Stimulated activated CD8-positive, alpha-beta memory T cell treated with anti-CD3 and anti-CD28 coated beads, Interleukin-7, amount 100 ng/mL, for 48 hours (primary cell): Measurements from ENCODE around the gene MEST.
"Not testable (repeated sequence)": the region's sequence is repeated elsewhere in the genome, so short reads cannot be mapped to it uniquely, and the experiment has no call there.

Experiments used
- DNase-seq, 2 donors: peaks; one replicate each; pipeline ENCODE4 v3.0.0-alpha.2; 2020; ENCODE audit warnings: low read depth in 1 of 2; ENCODE audit errors: extremely low read depth in 1 of 2

MEST gene

DNA sequence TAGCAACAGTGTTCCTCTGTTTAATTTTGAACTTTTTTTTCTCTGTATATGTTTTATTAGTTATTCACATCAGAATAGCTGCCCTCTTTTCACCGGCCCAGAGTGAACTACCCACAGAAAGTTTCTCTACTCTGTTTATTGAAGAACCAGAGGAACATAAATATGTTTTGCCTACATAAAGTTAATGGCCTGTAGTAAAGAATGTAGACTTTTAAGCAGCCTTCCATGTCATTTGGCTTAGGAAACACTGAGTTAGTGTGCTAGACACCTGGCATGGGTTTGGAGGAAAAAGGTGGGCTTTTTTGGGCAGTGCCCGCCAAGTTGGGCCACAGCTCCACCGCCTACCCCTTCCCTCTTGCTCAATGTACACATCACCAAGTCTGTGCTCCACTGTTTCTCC is 8.9 kb upstream of the MEST start:
- no peak for DNase-seq

DNA sequence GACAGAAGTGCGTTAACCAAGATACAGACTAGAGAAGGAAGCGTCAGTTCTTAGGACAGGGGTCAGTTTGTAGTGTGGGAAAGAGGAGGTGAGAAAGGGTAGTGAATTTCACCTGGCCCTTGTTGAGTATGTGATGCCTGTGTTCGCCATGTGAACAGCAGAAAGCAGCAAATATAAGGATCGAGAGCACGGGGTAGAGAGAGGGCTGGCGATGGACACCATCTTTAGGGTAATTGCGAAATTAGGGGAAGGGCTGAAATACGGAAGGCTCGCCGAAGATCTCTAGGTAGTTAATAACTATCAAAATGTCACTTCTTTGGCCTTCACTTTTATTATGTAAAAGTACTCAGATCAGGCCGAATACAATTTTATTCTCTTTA is 6.2 kb upstream of the MEST start:
- no peak for DNase-seq

DNA sequence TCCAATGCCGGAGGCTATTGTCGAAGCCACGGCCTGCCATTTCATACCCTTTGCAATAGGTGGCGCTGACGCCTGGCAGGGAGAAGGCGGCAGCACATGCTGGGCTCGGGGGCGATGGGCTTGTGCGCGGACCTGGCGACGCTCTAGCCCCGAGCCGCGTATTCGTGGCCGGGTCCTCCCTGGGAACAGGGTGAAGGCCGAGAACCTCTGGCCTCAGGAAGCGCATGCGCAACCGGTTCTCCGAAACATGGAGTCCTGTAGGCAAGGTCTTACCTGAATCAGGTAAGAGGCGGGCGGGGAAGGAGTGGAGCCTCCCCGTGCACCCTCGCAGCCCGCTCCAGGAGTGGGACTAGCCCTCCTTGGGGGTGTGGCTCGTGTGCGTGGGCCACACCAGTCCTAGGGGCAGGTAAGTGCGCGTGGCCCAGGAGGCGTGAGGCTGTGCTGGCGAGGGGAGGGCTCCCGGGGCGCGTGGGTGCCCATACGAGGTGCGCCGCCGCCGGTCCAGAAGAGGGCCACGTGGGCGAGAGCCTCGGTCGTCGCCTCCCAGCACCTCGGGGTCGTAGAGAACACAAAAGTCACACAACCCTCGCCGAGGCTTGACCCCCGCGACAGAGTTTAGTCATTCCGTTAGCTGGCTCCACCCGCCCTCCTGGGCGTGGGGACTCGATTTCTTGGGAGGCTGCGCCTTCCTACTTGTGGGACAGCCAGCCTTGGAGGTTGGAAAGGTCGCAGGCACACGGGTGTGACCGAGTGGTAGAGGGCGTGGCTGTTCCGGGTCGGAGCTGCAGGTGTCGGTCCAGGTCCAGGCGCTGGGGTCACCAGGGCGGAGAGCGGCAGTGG is 5.6 kb upstream of the MEST start:
- peak in 1 of 2 donors; percentile 47 for DNase-seq

DNA sequence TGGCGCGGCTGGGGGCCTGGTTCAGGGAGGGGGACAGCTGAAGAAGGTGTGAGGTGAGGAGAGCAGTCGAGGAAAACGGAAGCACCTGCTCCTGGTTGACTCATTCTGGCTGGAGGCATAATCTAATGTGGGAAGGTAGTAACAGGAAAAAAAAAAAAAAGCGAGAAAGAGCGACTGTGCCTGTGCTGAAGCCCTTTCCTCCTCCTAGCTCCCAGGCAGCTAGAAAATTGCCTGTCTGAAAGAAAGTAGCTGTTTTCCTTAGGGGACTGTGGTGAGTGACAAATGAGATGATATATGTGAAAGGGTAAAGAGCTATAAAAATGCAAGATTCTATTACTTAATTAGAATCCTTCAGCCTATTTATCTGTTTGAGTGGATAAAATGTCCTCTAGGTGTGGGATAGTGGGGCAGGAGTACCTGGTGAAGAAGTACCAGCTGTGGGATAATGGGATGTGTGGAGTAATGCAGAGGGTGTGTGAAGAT is 4.9 kb upstream of the MEST start:
- no peak for DNase-seq

DNA sequence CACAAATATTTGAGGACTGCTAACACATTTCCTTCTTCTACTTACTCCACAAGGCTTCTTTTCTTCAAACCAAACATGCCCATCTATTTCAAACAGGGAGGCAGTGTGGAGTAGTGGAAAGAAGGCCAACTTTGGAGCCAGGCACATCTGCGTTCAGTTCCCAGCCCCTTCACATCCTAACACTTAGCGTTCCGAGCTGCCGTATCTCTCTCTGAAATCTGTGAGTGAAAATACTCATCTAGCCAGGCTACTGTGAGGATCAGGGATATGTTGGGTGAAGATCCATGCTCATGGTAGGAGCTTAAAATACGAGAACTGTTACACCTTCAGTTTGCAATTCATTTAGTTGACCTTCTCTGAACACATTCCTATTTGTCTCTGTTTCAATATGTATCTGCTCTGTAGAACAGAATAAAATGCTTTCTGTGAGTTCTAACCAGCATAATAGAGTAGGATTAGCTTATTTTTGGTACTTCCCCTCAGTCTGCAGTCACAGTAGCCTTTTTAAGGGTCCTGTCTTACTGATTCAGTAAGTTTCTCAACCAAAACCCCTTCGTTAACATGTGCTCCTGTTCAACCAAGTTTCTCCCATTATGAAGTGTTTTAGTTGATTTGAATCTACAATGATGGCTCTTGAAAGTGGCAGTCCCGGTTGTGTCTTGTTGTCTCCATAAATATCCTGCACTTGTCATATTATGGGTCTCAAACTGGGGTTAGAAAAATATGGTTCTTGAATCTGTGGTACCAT is 3.3 kb upstream of the MEST start:
- DNase-seq, result no peak

DNA sequence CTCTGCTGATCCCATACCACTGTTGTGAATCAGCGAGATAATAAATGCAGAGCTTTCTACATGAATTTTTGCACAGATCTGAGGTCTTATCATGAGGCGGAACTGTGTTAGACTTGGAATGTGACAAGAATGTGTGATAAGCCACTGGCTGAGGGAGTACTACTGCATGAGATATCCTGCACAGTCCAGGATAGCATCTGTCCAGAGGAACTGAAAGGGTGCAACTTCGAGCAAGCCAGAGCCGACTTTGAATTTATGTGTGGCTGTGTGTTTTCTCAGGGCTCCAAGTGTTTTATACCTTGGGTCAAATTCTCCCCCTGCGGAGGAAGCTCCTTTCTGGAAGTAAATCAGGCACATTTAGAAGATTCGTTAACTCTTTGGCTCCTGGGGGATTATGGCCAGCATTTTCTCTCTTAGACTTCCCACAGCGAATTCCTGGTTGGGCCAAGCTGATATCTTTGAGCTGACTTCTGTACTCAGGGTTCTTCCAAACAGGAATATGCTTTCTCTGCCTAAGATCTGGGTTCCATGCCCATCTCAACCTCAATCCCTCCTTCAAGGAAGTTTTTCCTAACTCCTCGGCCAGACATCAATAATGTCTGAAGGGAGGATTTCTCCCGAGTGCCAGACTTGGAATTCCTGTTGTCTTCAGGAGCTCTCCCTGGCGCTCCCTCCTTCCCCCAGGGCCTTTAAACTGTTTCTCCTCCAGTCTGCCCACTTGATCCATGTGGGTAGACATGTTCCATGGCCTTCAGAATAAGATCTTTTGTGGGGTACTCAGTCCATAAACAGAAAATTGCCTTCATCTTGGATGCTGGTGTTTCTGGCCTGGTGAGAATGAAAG is 2.5 kb upstream of the MEST start:
- no peak for DNase-seq

DNA sequence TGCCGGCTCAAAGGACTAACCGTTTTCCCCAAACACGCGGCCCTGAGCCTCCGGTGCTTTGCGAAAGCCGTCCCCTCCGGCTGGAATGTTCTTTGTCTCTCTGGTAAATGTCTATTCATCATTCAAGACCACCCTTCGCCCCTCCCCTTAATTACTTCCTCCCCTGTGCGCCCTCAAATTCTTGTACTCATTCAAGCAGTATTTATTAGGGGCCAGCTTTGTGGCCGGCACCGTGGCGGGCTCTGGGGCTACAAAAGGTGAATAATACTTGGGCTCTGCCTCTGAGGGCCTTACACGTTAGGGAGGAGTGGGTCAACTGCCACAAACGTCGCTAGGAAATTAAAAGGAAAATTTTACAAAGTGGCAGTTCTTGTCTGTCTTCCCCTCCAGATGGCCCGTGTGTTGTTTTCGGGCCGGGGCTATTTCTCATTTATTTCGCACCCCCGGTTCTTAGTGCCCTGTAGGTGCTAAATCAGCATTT is 1.5 kb upstream of the MEST start:
- no peak for DNase-seq

DNA sequence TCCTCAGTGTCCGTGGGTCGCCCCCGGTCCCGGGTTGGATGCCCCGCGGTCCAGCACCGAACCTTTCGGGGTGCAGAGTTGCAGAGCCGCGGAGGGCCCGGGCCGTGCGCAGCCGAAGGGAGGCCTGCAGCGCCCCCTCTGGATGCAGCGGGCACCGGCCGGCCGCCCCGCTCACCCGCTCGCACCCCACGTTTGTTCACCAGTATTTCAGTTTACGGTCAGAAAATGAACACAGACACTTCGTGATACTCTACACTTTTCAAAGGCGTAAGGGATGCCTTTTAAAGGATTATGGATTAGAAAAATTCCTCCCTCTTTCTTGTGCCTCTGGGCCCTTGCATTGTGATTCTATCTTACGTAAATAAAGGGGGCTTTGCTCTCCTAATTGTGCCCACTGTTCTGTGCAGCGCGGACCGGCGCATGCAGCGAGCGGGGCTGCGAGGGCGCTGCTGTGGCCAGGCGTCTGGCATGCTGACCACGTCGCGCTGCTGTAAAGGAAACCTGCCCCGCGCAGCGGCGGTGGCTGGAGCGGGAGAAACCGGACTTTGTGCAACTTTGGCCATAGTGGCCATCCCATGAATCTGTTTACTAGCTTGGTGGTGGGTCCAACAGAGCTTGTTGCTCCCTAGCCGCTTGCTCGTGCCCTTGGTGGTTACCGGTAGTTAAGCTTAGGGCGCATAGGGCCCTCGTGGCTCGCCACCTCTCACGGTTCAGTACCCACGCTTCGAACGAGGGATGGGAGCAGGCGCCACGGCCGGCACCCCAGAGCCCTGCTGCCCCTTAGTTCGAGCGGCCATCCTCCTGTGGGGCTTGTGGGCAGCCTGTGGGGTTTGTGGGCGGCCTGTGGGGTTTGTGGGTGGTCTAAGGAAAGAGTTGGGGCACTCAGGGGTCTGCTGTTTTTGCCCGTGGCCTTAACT is 739 bp upstream of the MEST start:
- DNase-seq, result no peak

DNA sequence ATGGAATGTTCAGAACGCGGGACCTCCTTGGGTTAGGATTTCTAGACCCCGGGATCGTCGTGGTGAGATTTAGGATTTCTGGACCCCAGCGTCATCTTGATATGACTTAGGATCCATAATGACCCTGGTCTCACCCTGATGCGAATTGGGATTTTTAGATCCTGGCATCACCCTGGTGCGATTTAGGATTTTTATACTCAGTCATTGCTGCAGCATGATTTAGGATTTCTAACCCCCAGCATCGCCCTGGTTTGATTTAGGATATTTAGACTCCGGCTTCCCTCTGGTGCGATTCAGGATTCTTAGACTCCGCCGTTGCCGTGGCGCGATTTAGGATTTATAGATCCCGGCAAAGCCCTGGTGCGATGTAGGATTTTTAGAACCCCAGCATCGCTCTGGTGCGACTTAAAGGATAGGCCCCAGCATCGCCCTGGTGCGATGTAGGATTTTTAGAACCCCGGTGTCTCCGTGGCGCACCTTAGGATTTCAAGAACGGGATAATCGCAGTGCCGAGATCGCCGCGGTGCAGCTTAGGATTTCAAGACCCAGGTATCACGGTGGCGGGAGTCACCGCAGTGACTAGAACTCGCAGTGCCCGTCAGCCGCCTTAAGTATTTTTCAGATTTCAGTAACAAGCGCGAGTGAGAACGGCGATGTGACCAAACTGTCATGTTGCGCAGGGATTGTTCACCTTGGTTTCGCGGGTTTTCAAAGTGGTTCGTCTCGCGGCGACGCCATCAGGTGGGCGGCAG is 814 bp downstream of the MEST start:
- no peak for DNase-seq

DNA sequence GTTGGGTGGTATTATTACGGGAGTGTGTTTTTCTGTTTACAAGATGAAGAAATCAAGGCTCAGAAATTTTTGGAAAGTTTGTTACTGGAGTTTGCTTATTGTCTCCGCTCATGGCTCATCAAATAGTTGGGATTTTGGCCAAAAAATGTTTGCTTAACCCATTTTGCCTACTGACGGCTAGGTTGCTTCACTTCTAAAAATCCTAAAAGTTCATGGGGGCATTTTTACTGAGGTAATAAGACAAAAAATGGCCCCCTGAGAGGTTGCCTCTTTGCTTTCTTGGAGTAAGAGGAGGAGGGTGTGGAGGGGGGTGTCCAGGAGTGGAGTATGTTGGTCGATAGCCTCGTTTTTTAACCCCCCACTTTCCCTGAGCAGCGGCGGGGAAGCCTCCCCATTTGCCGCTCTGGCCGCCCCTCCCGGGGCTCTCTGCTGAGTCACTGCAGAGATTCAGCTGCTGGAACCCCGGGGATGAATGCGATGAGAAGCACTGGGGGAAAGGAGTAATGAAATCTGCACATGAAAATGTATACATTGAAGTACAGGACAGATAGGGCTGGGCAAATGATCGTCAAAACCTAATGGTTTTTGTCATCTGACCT is 1.5 kb downstream of the MEST start:
- DNase-seq, result no peak

DNA sequence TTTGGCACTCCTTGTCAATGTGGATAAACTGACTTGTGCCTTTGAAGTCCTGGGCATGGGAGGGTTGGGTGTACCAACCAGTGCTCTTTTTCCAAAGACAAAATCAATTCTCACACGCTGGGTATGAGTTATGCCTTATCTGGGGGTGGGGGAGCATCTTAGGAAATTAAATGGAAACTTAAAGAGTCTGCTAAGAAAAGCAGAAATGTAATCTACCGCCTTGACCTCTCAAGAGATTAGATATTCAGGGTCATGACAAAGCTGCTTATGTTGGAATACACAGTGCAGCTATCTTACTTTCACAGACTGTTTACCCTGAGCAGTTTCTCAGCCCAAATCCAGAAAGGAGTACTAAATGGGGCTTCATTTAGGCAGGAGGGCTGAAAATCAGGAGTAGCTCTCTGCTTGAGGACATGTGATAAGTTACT is 2.6 kb downstream of the MEST start:
- DNase-seq, result no peak

DNA sequence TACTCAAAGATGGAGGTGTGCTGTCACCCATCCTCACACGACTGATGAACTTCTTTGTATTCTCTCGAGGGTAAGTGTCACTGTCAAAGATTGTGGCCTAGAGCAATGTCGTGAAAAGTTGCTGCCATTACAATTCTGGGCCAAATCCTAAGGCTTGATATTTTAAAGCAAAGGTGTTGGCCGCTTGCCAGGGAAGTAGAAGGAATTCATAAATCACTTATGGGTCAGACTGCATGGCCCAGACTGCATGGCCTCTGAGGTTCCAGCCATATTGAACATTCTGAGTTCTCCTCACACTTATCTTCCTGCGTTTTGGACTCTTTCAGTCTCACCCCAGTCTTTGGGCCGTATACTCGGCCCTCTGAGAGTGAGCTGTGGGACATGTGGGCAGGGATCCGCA is 8.6 kb downstream of the MEST start:
- no peak for DNase-seq

DNA sequence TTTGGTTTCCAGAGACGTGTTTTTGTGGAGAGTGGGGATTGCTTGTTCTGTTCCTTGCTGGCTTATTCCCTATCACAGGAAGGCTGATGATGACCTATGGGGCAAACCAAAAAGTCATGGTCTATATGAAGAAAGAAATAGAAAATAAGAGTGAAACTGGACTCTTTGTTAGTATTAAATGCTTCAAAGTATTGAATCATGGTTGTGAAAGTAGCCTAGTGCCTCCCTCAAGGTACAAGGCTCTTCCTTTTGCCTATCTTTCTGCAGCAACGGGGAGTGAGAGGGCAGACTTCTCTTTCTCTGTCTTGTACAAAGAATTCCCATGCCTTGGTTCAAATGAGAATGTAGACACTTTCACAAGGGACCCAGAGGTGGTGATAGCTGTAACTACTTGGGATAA is 9.0 kb downstream of the MEST start:
- DNase-seq, result no peak

DNA sequence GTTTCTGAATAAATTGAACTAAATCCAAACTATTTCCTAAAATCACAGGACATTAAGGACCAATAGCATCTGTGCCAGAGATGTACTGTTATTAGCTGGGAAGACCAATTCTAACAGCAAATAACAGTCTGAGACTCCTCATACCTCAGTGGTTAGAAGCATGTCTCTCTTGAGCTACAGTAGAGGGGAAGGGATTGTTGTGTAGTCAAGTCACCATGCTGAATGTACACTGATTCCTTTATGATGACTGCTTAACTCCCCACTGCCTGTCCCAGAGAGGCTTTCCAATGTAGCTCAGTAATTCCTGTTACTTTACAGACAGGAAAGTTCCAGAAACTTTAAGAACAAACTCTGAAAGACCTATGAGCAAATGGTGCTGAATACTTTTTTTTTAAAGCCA is 13.9 kb downstream of the MEST start:
- no peak for DNase-seq

DNA sequence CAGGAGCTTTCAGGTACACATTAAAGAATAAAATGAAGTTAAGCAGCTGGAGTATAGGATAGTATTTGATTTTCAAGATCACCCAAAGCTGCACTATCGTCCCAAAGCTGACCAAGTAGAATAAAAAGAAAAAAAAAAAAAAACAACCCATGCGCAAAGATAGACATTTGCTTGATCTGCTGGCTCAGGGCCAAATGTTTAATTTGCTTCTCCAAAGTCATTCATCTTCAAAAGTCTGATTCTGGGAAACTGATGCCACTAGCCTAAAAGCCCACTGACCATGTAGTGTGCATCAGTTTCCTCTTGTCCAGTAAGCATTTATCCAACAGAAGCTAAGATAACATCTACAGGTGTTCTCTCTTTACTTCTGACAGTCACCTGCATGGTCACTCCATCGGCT is 14.5 kb downstream of the MEST start:
- DNase-seq, result no peak

DNA sequence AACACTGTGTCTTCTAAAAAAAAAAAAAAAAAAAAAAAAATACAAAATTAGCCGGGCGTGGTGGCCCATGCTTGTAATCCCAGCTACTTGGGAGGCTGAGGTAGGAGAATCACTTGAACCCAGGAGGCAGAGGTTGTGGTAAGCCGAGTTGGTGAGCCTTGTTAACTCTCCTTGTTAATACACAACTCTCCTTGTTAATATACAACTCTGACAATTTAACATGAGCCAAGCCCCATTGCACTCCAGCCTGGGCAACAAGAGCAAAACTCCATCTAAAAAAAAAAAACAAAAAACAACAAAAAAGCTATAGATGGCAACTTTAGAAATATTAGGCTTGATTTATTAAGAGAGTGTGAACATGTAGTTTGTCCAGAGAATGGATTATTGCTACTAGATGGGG is 20.2 kb downstream of the MEST start:
- DNase-seq, result not testable (repeated sequence)

DNA sequence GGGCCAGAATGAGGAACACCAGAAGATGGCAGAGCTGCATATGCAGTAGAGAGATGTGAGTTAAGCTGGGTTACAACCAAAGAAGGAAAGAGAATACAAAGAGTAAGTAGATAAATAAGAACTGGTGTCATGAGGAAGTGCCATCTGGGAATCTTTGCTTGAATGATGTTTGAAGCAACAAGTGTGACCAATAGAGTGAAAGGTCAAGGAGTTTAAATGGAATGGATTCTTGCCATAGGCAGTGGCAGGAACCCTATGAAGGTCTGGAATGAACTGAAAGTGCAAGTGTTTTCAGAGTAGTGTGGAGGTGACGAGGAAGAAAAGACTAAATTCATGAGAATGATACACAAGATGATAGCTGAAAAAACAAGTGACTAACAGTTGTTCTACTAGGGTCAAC is 21.6 kb downstream of the MEST start:
- no peak for DNase-seq

DNA sequence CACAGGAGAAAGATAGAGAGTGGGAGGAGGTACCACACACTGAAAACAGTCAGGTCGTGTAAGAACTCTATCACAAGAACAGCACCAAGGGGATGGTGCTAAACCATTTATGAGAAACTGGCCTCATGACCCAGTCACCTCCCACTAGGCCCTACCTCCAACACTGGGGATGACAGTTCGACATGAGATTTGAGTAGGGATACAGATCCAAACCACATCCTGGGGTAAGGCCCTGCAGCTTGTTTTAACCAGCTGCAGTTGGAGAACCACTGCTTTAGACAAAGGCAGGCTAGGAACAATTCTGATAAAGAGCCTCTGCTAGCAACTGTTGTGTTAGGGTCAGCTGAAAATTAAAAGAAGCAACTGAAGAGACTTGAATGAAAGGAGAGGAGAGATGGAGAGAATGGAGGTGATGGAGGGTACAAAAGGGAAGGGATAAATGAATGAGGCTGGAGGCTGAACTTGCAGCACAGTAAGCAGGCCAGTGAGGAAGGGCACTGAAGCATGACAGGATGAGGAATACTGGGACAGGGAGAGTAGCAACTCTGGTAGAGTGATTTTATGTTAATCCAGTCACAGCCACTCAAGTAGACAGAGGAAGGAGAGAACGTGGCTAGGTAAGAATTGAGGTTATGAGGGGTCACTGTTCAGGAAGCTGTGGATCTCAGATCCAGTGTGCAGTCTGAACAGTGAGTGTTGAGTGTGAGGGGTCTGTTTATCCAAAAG is 23.6 kb downstream of the MEST start:
- DNase-seq, result no peak
